ENCODE data around the gene PTGFR.

The PTGFR gene

DNA sequence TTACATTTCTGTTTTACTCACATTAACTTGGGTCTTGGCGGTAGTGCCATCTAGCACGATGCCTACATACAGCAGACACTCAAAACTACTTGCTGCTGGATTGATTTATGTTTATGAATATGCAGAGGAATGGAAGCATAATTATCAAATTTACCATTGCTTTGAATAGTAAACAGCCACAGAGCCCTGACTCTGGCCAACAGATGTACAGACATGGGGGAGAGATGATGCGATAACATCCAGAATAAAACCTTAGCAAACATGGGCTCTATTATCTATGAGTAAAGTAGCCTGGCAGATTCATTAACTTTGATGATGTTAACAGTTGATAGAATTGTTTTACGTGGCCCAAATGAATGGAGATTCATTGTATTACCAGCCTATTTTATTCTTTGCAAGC, 42.8 kb downstream of the PTGFR start:
- no peak for DNase-seq (ENCODE audit: low read depth)
- TF ChIP-seq, protein P1, sequence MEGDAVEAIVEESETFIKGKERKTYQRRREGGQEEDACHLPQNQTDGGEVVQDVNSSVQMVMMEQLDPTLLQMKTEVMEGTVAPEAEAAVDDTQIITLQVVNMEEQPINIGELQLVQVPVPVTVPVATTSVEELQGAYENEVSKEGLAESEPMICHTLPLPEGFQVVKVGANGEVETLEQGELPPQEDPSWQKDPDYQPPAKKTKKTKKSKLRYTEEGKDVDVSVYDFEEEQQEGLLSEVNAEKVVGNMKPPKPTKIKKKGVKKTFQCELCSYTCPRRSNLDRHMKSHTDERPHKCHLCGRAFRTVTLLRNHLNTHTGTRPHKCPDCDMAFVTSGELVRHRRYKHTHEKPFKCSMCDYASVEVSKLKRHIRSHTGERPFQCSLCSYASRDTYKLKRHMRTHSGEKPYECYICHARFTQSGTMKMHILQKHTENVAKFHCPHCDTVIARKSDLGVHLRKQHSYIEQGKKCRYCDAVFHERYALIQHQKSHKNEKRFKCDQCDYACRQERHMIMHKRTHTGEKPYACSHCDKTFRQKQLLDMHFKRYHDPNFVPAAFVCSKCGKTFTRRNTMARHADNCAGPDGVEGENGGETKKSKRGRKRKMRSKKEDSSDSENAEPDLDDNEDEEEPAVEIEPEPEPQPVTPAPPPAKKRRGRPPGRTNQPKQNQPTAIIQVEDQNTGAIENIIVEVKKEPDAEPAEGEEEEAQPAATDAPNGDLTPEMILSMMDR (IDR thresholded peaks at IDR 0.05; ENCODE audit: low read depth, low read length, missing control alignments), result no peak
- H3K4me3 ChIP-seq (ENCODE audit: low read depth, low read length), result no peak overlapping the region

DNA sequence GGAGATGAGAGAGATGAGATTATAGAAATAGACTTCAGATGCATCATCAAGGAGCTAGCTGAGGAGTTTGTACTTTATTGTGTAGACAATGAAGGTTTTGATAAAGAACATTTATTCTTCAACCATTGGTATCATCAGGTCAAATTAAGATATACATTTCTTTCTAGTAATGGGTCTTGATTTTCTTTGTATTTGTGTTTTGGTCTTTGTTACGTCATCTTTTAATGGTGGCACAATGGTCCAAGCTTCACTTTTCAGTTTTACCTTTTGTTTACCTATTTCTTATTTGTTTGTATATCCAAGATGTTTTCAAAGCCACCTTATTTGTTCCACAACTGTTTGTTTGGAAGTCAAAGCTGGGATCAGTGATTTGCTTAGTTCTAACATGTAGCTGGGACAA, 44.5 kb downstream of the PTGFR start:
- TF ChIP-seq, protein P1 (IDR thresholded peaks at IDR 0.05; ENCODE audit: low read depth, low read length, missing control alignments), result no peak
- no peak overlapping the region for H3K4me3 ChIP-seq (ENCODE audit: low read depth, low read length)
- DNase-seq (ENCODE audit: low read depth), result no peak

DNA sequence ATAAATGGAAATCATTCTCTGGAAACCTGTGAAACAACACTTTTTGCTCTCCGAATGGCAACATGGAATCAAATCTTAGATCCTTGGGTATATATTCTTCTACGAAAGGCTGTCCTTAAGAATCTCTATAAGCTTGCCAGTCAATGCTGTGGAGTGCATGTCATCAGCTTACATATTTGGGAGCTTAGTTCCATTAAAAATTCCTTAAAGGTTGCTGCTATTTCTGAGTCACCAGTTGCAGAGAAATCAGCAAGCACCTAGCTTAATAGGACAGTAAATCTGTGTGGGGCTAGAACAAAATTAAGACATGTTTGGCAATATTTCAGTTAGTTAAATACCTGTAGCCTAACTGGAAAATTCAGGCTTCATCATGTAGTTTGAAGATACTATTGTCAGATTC, 45.7 kb downstream of the PTGFR start:
- H3K4me3 ChIP-seq (ENCODE audit: low read depth, low read length), result no peak overlapping the region
- TF ChIP-seq, protein P1 (IDR thresholded peaks at IDR 0.05; ENCODE audit: low read depth, low read length, missing control alignments), result no peak
- no peak for DNase-seq (ENCODE audit: low read depth)

DNA sequence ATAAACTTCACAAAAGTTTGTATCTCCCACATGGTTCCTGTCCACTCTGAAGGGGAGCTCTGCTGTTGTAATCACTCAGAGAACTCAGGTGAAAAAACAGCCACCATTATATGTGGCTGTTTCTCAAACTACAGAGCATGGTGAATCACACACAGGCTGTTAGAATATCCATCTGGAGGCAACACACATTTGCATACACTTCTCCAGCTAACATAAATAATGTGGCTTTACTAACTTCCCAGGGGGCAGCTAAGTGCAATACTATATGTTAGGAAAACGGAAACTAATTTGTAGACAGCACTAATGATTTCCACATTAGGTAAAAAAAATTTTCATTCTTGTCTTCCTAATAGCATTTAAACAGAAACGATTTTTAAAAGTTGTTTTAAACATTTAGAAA, 49.3 kb downstream of the PTGFR start:
- TF ChIP-seq, protein P1 (IDR thresholded peaks at IDR 0.05; ENCODE audit: low read depth, low read length, missing control alignments), result no peak
- H3K4me3 ChIP-seq (ENCODE audit: low read depth, low read length), result no peak overlapping the region
- DNase-seq (ENCODE audit: low read depth), result no peak

DNA sequence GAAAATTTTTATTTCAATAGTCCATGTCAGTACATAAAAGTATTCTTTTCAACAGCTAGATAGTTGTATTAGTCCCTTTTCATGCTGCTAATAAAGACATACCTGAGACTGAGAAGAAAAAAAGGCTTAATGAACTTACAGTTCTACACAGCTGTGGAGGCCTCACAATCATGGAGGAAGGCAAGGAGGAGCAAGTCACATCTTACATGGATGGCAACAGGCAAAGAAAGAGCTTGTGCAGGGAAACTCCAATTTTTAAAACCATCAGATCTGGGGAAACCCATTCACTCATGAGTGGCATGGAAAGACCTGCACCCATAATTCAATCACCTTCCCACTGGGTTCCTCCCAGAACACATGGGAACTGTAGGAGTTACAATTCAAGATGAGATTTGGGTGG, 50.7 kb downstream of the PTGFR start:
- TF ChIP-seq, protein P1 (IDR thresholded peaks at IDR 0.05; ENCODE audit: low read depth, low read length, missing control alignments), result no peak
- no peak for DNase-seq (ENCODE audit: low read depth)
- H3K4me3 ChIP-seq (ENCODE audit: low read depth, low read length), result no peak overlapping the region

GRCh38 chr1:78543941-78544643, 53.3 kb downstream of the PTGFR start:
- no peak overlapping the region for H3K4me3 ChIP-seq (ENCODE audit: low read depth, low read length)
- no peak for DNase-seq (ENCODE audit: low read depth)
- TF ChIP-seq, protein P1 (IDR thresholded peaks at IDR 0.05; ENCODE audit: low read depth, low read length, missing control alignments), result no peak

- DNase-seq (ENCODE audit: low read depth), result no peak
- H3K4me3 ChIP-seq (ENCODE audit: low read depth, low read length), result no peak overlapping the region
- TF ChIP-seq, protein P1 (IDR thresholded peaks at IDR 0.05; ENCODE audit: low read depth, low read length, missing control alignments), result no peak
Observed at GRCh38 chr1:78547081-78547480, 56.3 kb downstream of the PTGFR start.

Data from GM12864 (cell line).